ENCODE measurements around the gene FAXC.

- TF ChIP-seq CTCF (IDR thresholded peaks at IDR 0.05) (no peak), EZH2 (IDR thresholded peaks at IDR 0.05) (no peak), EZH2phosphoT487 (IDR thresholded peaks at IDR 0.05) (no peak)
These were observed 124.3 kb downstream of the FAXC start for GRCh38 chr6:99225172-99225571.

All from neural progenitor cell (in vitro differentiated cells).